GM23248 (cell line): Measurements from ENCODE around the gene PIK3R1. TPM values are rescaled to one million over a fixed set of nuclear protein-coding genes. Genes with fewer than 3 reads are reported as not detected.
A peak's percentile ranks its signal among the peaks of the same experiment; 100 is the strongest.

Source experiments
- DNase-seq: peaks from one replicate; pipeline ENCODE4 v3.0.0-alpha.2; 2015
- H2AFZ ChIP-seq: fragments of 200-600 bp; sonication (generic); 2 replicates; pipeline ENCODE4 v1.6.1; 2016; ENCODE audit warnings: antibody characterized with exemption
- H3F3A ChIP-seq: fragments of 200-600 bp; sonication (generic); 2 replicates; pipeline ENCODE4 v1.6.1; 2016; ENCODE audit warnings: mild to moderate bottlenecking, antibody characterized with exemption, mixed run types; ENCODE audit not compliant: insufficient read depth
- H3K27ac ChIP-seq: fragments of 200-600 bp; sonication (generic); 2 replicates; pipeline ENCODE4 v1.5.1; 2016; ENCODE audit warnings: mild to moderate bottlenecking
- H3K27me3 ChIP-seq: fragments of 200-600 bp; sonication (generic); replicated peaks from 2 replicates; pipeline ENCODE4 v1.6.1; 2016; ENCODE audit warnings: mild to moderate bottlenecking; ENCODE audit not compliant: insufficient read depth
- H3K36me3 ChIP-seq: fragments of 200-600 bp; sonication (generic); 2 replicates; pipeline ENCODE4 v1.6.1; 2016; ENCODE audit warnings: low read depth, mild to moderate bottlenecking
- H3K4me1 ChIP-seq: fragments of 200-600 bp; sonication (generic); 2 replicates; pipeline ENCODE4 v1.6.1; 2016; ENCODE audit warnings: mild to moderate bottlenecking; ENCODE audit not compliant: insufficient read depth
- H3K4me2 ChIP-seq: fragments of 200-600 bp; sonication (generic); one replicate; pipeline ENCODE4 v1.6.1; 2016; ENCODE audit warnings: mild to moderate bottlenecking; ENCODE audit not compliant: unreplicated experiment
- H3K4me3 ChIP-seq: fragments of 200-600 bp; sonication (generic); 2 replicates; pipeline ENCODE4 v1.5.1; 2016; ENCODE audit warnings: mild to moderate bottlenecking
- H3K79me2 ChIP-seq: fragments of 200-600 bp; sonication (generic); 2 replicates; pipeline ENCODE4 v1.6.1; 2016; ENCODE audit warnings: mild to moderate bottlenecking; ENCODE audit not compliant: insufficient read depth
- H3K9ac ChIP-seq: fragments of 200-600 bp; sonication (generic); 2 replicates; pipeline ENCODE4 v1.6.1; 2016; ENCODE audit warnings: mild to moderate bottlenecking
- H3K9me2 ChIP-seq: fragments of 200-600 bp; sonication (generic); 2 replicates; pipeline ENCODE4 v1.6.1; 2016; ENCODE audit warnings: mixed run types, mild to moderate bottlenecking, moderate library complexity; ENCODE audit not compliant: insufficient read depth
- H3K9me3 ChIP-seq: fragments of 200-600 bp; sonication (generic); one replicate; pipeline ENCODE4 v1.6.1; 2017; ENCODE audit warnings: low read depth
- H4K20me1 ChIP-seq: fragments of 200-600 bp; sonication (generic); 2 replicates; pipeline ENCODE4 v1.6.0; 2016; ENCODE audit not compliant: insufficient read depth
- EZH2 ChIP-seq: fragments of 200-600 bp; sonication (generic); IDR thresholded peaks from 2 replicates; pipeline ENCODE4 v1.6.1; 2018; ENCODE audit warnings: antibody characterized with exemption, mild to moderate bottlenecking; ENCODE audit not compliant: insufficient read depth, poor library complexity, severe bottlenecking
- EZH2phosphoT487 ChIP-seq: fragments of 200-600 bp; sonication (generic); IDR thresholded peaks from 2 replicates; pipeline ENCODE4 v1.6.1; 2018; ENCODE audit warnings: antibody characterized with exemption, moderate library complexity, mild to moderate bottlenecking, low read depth; ENCODE audit not compliant: insufficient read depth
- WGBS, 2 experiments: methylation state at CpG; one replicate each; pipeline ENCODE4 v1.1.6; 2015 to 2017; ENCODE audit warnings: low lambda C conversion rate in 2 of 2, low coverage in 1 of 2; ENCODE audit errors: missing lambda C conversion rate in 2 of 2; 5-methylcytosine and 5-hydroxymethylcytosine counted together
- in situ Hi-C: fragments of 300-500 bp; cut with MboI; formaldehyde crosslinking; loops from 2 replicates; pipeline ENCODE4 v1.15.0; 2020
- polyA plus RNA-seq: library from polyadenylated mRNA; unstranded; fragments of >200 nt; fragmentation: Nextera tagmentation; extraction: Ambion mirVana; gene quantifications from 2 replicates; pipeline ENCODE4 v1.2.1, GENCODE V29; 2016
- total RNA-seq: library from RNA; depleted of rRNA; stranded (reverse); fragments of >200 nt; shearing (Covaris generic); gene quantifications from 2 replicates; pipeline ENCODE4 v1.2.3, GENCODE V29; 2014

PIK3R1 gene
- total and polyA plus RNA-seq, 2 experiments from 2014 or later: 8.4 to 14.4 TPM

DNA sequence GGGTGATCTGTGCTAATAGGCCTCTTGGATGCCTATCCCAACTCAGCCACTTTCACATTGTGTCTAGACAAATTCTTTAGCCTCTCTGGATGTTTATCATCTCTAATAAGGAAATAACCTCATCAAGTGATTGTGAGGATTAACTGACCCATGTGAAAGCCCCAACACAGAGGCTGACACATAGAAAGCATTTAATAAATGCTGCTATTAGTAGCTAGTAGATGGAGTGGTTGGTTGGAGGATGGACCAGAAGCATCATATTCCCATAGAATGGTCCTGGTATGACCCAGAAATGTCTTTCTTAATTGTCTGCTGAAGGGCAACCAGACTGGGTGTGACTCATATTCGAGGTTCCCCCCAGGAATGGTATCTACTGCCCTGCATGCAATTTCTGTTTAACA lies 124.4 kb downstream of the PIK3R1 start:
- Histone ChIP-seq H3K9me3 (no peaks in the 10 kb centered on the region), H3K27ac (no peak overlapping the region), H2AFZ (no peak overlapping the region), H3K9me2 (no peaks in the 10 kb centered on the region), H4K20me1 (no peaks in the 10 kb centered on the region), H3K4me3 (no peak overlapping the region), H3F3A (peaks cover 24% of the 10 kb centered on the region), H3K27me3 (no peaks in the 10 kb centered on the region), H3K36me3 (no peaks in the 10 kb centered on the region), H3K9ac (no peak overlapping the region), H3K79me2 (no peaks in the 10 kb centered on the region), H3K4me1 (peaks cover 20% of the 10 kb centered on the region), H3K4me2 (no peak overlapping the region)
- DNase-seq: peak; percentile 41
- in situ Hi-C loops: no loop called here
- TF ChIP-seq EZH2phosphoT487 (no peak), EZH2 (no peak)
- WGBS, 2 experiments: 45 to 50% methylated on average over 1 of the region's 1 CpG

DNA sequence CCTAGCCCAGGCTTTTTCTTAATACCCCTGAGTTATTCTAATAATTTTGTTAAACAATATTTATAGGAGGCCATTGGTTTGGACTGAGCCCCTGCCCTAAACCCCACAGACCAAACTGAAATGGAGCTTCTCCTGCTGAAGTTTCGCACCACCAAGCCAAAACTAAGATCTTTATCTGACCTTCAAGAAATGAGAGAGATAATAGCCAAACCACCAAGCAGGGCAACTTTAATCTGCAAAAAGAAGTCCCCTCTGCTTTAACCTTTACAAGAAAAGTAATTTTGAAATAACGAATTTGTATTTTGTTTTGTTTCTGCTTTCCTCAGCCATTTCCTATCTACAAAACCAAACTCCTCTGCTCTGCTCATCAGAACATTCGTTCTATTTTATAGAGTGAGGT lies 125.5 kb downstream of the PIK3R1 start:
- H3K9ac ChIP-seq: no peak overlapping the region
- H3K36me3 ChIP-seq: no peaks in the 10 kb centered on the region
- in situ Hi-C loops: no loop called here
- H4K20me1 ChIP-seq: no peaks in the 10 kb centered on the region
- H3K27me3 ChIP-seq: no peaks in the 10 kb centered on the region
- H3K4me2 ChIP-seq: no peak overlapping the region
- WGBS, 2 experiments: 93 to 97% methylated on average over 3 of the region's 3 CpGs
- H2AFZ ChIP-seq: no peak overlapping the region
- no peaks in the 10 kb centered on the region for H3K79me2 ChIP-seq
- TF ChIP-seq EZH2 (no peak), EZH2phosphoT487 (no peak)
- no peak overlapping the region for H3K4me3 ChIP-seq
- H3F3A ChIP-seq: peaks cover 23% of the 10 kb centered on the region
- no peak overlapping the region for H3K27ac ChIP-seq
- no peaks in the 10 kb centered on the region for H3K9me3 ChIP-seq
- no peaks in the 10 kb centered on the region for H3K9me2 ChIP-seq
- H3K4me1 ChIP-seq: peaks cover 26% of the 10 kb centered on the region
- DNase-seq: no peak

DNA sequence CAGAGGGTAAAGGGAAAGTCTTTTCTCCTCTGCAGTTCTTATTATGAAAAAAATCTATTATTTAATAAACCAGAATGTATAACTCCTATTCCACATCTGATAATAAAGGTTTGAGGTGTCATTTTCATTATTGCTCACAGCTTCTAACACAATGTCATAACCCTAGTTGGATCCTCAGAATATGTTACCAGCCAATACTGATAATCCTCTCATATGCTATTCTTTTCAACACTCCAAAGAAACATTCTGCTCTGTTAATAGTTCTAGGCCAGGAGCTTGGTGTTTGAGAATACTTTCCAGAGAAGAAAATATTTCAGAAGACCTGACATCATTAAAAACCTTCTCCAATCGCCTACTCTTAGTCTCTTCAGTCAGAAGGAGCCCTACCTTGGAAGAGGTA lies 127.1 kb downstream of the PIK3R1 start:
- no peaks in the 10 kb centered on the region for H4K20me1 ChIP-seq
- no peak for TF ChIP-seq EZH2phosphoT487
- TF ChIP-seq EZH2: no peak
- H3K79me2 ChIP-seq: no peaks in the 10 kb centered on the region
- H3K9me2 ChIP-seq: no peaks in the 10 kb centered on the region
- H3K4me2 ChIP-seq: no peak overlapping the region
- 57 to 68% methylated on average over 1 of the region's 1 CpG for WGBS, 2 experiments
- no peak overlapping the region for H3K27ac ChIP-seq
- no peaks in the 10 kb centered on the region for H3K9me3 ChIP-seq
- H3K4me3 ChIP-seq: no peak overlapping the region
- H3K27me3 ChIP-seq: no peaks in the 10 kb centered on the region
- no peak overlapping the region for H3K9ac ChIP-seq
- no peaks in the 10 kb centered on the region for H3K36me3 ChIP-seq
- peaks cover 23% of the 10 kb centered on the region for H3F3A ChIP-seq
- no peak overlapping the region for H2AFZ ChIP-seq
- peaks cover 26% of the 10 kb centered on the region for H3K4me1 ChIP-seq
- no peak for DNase-seq
- in situ Hi-C loops: no loop called here

DNA sequence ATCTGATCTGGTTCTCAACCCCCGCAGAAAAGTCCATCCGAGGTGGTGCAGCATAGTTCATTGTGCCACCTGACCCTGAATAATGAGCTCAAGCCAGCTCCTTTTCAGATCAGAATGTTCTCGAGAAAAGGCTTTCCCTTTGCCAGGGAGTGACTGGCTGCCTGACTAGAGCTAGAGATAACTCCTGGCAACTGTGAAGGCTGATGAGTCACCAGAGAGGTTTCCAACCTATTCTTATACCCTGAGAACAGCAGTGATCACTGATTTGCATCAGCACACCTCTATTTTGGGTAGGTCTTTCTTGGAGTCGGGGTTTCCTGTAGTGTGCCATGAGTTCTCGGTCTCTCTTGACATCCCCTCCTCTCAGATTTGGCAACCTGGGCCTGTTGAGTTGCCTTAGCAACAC lies 127.9 kb downstream of the PIK3R1 start:
- Histone ChIP-seq H3F3A (peaks cover 23% of the 10 kb centered on the region), H3K9ac (no peak overlapping the region), H3K27ac (peak overlapping the region; percentile 55), H3K4me2 (peak overlapping the region; percentile 10), H3K79me2 (no peaks in the 10 kb centered on the region), H3K9me3 (no peaks in the 10 kb centered on the region), H3K4me3 (no peak overlapping the region), H3K4me1 (peaks cover 26% of the 10 kb centered on the region), H2AFZ (no peak overlapping the region), H4K20me1 (no peaks in the 10 kb centered on the region), H3K27me3 (no peaks in the 10 kb centered on the region), H3K9me2 (no peaks in the 10 kb centered on the region), H3K36me3 (no peaks in the 10 kb centered on the region)
- 4 to 9% methylated on average over 5 of the region's 5 CpGs for WGBS, 2 experiments
- TF ChIP-seq EZH2phosphoT487 (no peak), EZH2 (no peak)
- DNase-seq: peak; percentile 95
- in situ Hi-C loops: no loop called here
